Measurements from ENCODE around the gene PTTG1.

PTTG1 gene

GRCh38 chr5:160420331-160420610, 1.4 kb upstream of the PTTG1 start:
- no peaks in the 10 kb centered on the region for H3K9me3 ChIP-seq (ENCODE audit: insufficient read depth, low read length)
- peak overlapping the region; percentile 80 for H3K4me2 ChIP-seq (ENCODE audit: low read length)
- peak overlapping the region; percentile 99 for H3K4me3 ChIP-seq (ENCODE audit: low read length)
- 0 out of 2 replicates have a peak overlapping the region, but pooled peaks have one; percentile 76 for H3K9ac ChIP-seq (ENCODE audit: low read length)
- H3K27me3 ChIP-seq (ENCODE audit: low read depth, low read length), result no peaks in the 10 kb centered on the region
- no peak for TF ChIP-seq EZH2phosphoT487 (IDR thresholded peaks at IDR 0.05; ENCODE audit: low read depth)
- no peak for TF ChIP-seq CTCF (IDR thresholded peaks at IDR 0.05; ENCODE audit: low read depth, low read length)
- H3K27ac ChIP-seq (ENCODE audit: low read length), result no peak overlapping the region
- no peaks in the 10 kb centered on the region for H4K20me1 ChIP-seq (ENCODE audit: insufficient read depth, low read length)
- peaks cover 37% of the 10 kb centered on the region for H3K79me2 ChIP-seq (ENCODE audit: low read length)
- H2AFZ ChIP-seq (ENCODE audit: low read depth, low read length), result peak overlapping the region; percentile 60; the same call in 1 of the 2 replicates
- H3K36me3 ChIP-seq (replicated peaks; ENCODE audit: low read depth, low read length), result peaks cover 24% of the 10 kb centered on the region
- H3K4me1 ChIP-seq (ENCODE audit: low read length), result peaks cover 24% of the 10 kb centered on the region

GRCh38 chr5:160423099-160423498, 1.4 kb downstream of the PTTG1 start:
- Histone ChIP-seq H3K4me1 (ENCODE audit: low read length) (peaks cover 18% of the 10 kb centered on the region), H2AFZ (ENCODE audit: low read depth, low read length) (no peak overlapping the region), H3K27me3 (ENCODE audit: low read depth, low read length) (no peaks in the 10 kb centered on the region), H3K9me3 (ENCODE audit: insufficient read depth, low read length) (no peaks in the 10 kb centered on the region), H3K4me3 (ENCODE audit: low read length) (no peak overlapping the region), H3K79me2 (ENCODE audit: low read length) (peaks cover 20% of the 10 kb centered on the region), H3K4me2 (ENCODE audit: low read length) (peak overlapping the region; percentile 93), H3K27ac (ENCODE audit: low read length) (no peak overlapping the region), H3K36me3 (replicated peaks; ENCODE audit: low read depth, low read length) (peaks cover 43% of the 10 kb centered on the region), H4K20me1 (ENCODE audit: insufficient read depth, low read length) (no peaks in the 10 kb centered on the region), H3K9ac (ENCODE audit: low read length) (no peak overlapping the region)
- TF ChIP-seq CTCF (IDR thresholded peaks at IDR 0.05; ENCODE audit: low read depth, low read length) (no peak), EZH2phosphoT487 (IDR thresholded peaks at IDR 0.05; ENCODE audit: low read depth) (no peak)

GRCh38 chr5:160427607-160428006, 6.0 kb downstream of the PTTG1 start:
- Histone ChIP-seq H3K4me2 (ENCODE audit: low read length) (no peak overlapping the region), H2AFZ (ENCODE audit: low read depth, low read length) (no peak overlapping the region), H3K9ac (ENCODE audit: low read length) (no peak overlapping the region), H3K27ac (ENCODE audit: low read length) (no peak overlapping the region), H3K79me2 (ENCODE audit: low read length) (peaks cover 6% of the 10 kb centered on the region; the same call in 1 of the 2 replicates), H3K4me1 (ENCODE audit: low read length) (peaks cover 9% of the 10 kb centered on the region), H3K4me3 (ENCODE audit: low read length) (no peak overlapping the region), H3K27me3 (ENCODE audit: low read depth, low read length) (no peaks in the 10 kb centered on the region), H3K36me3 (replicated peaks; ENCODE audit: low read depth, low read length) (peaks cover 51% of the 10 kb centered on the region), H3K9me3 (ENCODE audit: insufficient read depth, low read length) (no peaks in the 10 kb centered on the region), H4K20me1 (ENCODE audit: insufficient read depth, low read length) (no peaks in the 10 kb centered on the region)
- TF ChIP-seq CTCF (IDR thresholded peaks at IDR 0.05; ENCODE audit: low read depth, low read length) (no peak), EZH2phosphoT487 (IDR thresholded peaks at IDR 0.05; ENCODE audit: low read depth) (no peak)

- TF ChIP-seq EZH2phosphoT487 (IDR thresholded peaks at IDR 0.05; ENCODE audit: low read depth) (no peak), CTCF (IDR thresholded peaks at IDR 0.05; ENCODE audit: low read depth, low read length) (no peak)
- H3K4me1 ChIP-seq (ENCODE audit: low read length), result peaks cover 42% of the 10 kb centered on the region
- no peaks in the 10 kb centered on the region for H3K79me2 ChIP-seq (ENCODE audit: low read length)
- 0 out of 2 replicates have a peak overlapping the region, but pooled peaks have one; percentile 20 for H3K4me2 ChIP-seq (ENCODE audit: low read length)
- no peak overlapping the region for H3K4me3 ChIP-seq (ENCODE audit: low read length)
- H3K36me3 ChIP-seq (replicated peaks; ENCODE audit: low read depth, low read length), result peaks cover 16% of the 10 kb centered on the region
- H4K20me1 ChIP-seq (ENCODE audit: insufficient read depth, low read length), result no peaks in the 10 kb centered on the region
- H3K9ac ChIP-seq (ENCODE audit: low read length), result no peak overlapping the region
- H3K27ac ChIP-seq (ENCODE audit: low read length), result no peak overlapping the region
- no peaks in the 10 kb centered on the region for H3K9me3 ChIP-seq (ENCODE audit: insufficient read depth, low read length)
- no peaks in the 10 kb centered on the region for H3K27me3 ChIP-seq (ENCODE audit: low read depth, low read length)
- no peak overlapping the region for H2AFZ ChIP-seq (ENCODE audit: low read depth, low read length)
Observed at GRCh38 chr5:160432196-160432595, 10.5 kb downstream of the PTTG1 start.

Data from OCI-LY3 (cell line).